NT2/D1 (cell line): ENCODE data around the gene ATG101.

Source experiments
- DNase-seq: peaks from one replicate; pipeline ENCODE4 v3.0.0-alpha.2; 2011; ENCODE audit warnings: low read depth, low spot score
- H3K27me3 ChIP-seq: 2 replicates; pipeline ENCODE4 v1.6.0; 2011; ENCODE audit warnings: mild to moderate bottlenecking; ENCODE audit not compliant: insufficient read length, insufficient read depth
- H3K36me3 ChIP-seq: 2 replicates; pipeline ENCODE4 v1.6.1; 2011; ENCODE audit warnings: mild to moderate bottlenecking, low read length, mixed read lengths; ENCODE audit not compliant: insufficient read depth, insufficient read length
- H3K4me1 ChIP-seq: 2 replicates; pipeline ENCODE4 v1.5.1; 2011; ENCODE audit not compliant: insufficient read depth, insufficient read length
- H3K4me3 ChIP-seq: 2 replicates; pipeline ENCODE4 v1.5.1; 2011; ENCODE audit warnings: low read depth; ENCODE audit not compliant: insufficient read length
- H3K9ac ChIP-seq: 2 replicates; pipeline ENCODE4 v1.6.0; 2011; ENCODE audit warnings: low read depth; ENCODE audit not compliant: insufficient read length
- H3K9me3 ChIP-seq: 2 replicates; pipeline ENCODE4 v1.5.1; 2011; ENCODE audit warnings: mild to moderate bottlenecking, low read length; ENCODE audit not compliant: insufficient read depth
- SUZ12 ChIP-seq: IDR thresholded peaks from 2 replicates; pipeline ENCODE4 v1.6.1; 2011; ENCODE audit not compliant: insufficient read length, insufficient read depth; ENCODE audit errors: extremely low read depth
- YY1 ChIP-seq: IDR thresholded peaks from 2 replicates; pipeline ENCODE4 v1.6.1; 2011; ENCODE audit not compliant: insufficient read length, insufficient read depth
- ZNF274 ChIP-seq: IDR thresholded peaks from 2 replicates; pipeline ENCODE4 v1.6.1; 2011; ENCODE audit warnings: mild to moderate bottlenecking, low read depth, low read length

ATG101 gene

DNA sequence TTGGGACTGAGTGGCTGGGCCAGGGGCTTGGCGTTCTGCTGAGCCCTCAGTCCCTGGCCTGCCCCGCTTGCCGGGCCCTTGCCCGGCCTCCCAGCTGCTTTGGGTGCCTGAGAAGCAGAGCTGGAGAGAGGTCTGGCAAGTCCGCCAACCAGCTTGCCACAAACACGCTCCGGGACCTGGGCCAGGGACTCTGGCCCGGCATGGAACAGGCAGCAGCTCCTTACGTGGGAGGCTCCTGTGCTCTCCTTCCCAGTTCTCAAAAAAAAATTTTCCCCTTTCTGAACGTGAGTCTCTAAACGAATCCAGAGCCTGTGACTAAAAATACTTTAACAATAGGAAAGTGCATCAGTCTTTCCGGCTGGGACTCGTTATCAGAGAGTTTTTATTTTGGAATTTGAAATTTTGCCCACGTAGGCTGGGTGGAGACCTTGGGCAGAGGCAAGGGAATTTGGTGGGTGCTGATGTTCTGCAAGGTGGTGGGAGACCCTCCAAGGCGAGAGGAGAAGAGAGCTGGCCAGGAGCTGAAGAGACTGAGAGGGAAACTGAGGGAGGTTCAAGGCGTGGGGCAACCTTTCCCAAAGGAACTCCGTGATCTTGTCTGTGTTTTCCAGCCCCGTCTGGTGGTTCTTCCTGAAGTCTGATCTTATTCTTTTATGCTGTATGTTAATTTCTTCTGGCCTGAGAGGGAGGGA is 25.3 kb upstream of the ATG101 start:
- Histone ChIP-seq H3K27me3 (peaks cover 8% of the 10 kb centered on the region), H3K4me1 (peaks cover 7% of the 10 kb centered on the region), H3K9ac (no peak overlapping the region), H3K4me3 (no peak overlapping the region), H3K36me3 (peaks cover 46% of the 10 kb centered on the region), H3K9me3 (no peaks in the 10 kb centered on the region)
- DNase-seq, result no peak
- no peak for TF ChIP-seq YY1
- no peak for TF ChIP-seq SUZ12
- TF ChIP-seq ZNF274, result no peak

DNA sequence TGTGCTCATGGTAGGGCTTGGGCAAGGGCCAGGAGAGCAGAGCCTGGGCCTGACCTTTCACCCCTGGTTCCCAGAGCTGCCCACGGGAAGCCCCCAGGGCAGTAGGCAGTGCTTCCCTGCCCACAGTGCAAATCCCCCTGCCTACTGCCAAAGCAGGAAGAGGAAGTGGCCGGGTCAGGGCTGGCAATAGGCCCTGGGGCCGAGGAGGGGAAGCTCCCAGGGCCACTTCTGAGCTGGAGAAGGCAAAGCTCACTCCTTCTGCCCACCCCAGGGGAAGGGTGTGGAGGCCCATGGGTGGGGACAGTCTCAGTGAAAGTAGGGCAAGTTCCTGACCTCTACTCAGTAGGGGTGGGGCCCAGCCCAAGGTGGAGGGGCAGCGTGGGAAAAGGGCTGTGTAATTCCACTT is 24.0 kb upstream of the ATG101 start:
- Histone ChIP-seq H3K9ac (no peak overlapping the region), H3K4me1 (peaks cover 7% of the 10 kb centered on the region), H3K9me3 (no peaks in the 10 kb centered on the region), H3K27me3 (peaks cover 18% of the 10 kb centered on the region), H3K36me3 (peaks cover 46% of the 10 kb centered on the region), H3K4me3 (no peak overlapping the region)
- TF ChIP-seq SUZ12, result no peak
- no peak for TF ChIP-seq YY1
- TF ChIP-seq ZNF274, result no peak
- no peak for DNase-seq

DNA sequence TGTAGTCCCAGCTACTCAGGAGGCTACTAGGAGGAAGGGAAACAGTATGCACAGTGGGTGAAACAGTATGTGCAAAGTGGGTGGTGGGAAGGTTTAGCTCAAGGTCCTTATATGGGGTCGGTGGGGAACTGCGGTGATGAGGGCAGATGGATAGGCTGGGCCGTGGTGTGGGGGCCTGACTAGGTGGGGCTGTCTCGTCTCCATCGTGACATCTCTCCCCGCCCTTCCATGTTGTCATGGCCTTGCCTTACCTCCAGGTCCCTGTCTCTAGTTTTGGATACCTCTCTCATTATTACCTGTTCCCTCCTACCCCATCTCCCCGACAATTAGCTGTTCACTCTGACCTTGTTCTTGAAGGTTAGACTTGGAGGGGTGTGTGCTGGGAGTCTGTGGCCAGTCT is 22.9 kb upstream of the ATG101 start:
- TF ChIP-seq ZNF274 (no peak), YY1 (no peak), SUZ12 (no peak)
- Histone ChIP-seq H3K36me3 (peaks cover 46% of the 10 kb centered on the region), H3K27me3 (peaks cover 23% of the 10 kb centered on the region), H3K9me3 (no peaks in the 10 kb centered on the region), H3K9ac (no peak overlapping the region), H3K4me3 (no peak overlapping the region), H3K4me1 (peaks cover 3% of the 10 kb centered on the region)
- no peak for DNase-seq

DNA sequence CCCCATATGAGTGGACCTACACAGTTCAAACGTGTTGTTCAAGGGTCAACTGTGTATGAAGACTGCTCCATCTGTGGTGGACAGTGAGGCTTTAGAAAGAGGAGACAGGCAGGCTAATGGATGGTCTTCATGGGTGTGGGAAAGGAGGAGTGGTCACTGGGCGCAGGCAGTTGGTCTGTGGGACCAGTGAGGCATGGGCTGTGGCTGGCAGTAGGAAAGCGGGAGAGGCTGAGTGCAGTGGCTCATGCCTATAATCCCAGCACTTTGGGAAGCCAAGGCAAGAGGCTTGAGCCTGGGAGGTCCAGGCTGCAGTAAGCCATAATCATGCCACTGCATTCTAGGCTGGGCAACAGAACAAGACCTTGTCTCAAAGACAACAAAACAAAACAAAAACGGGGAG is 20.5 kb upstream of the ATG101 start:
- Histone ChIP-seq H3K36me3 (peaks cover 37% of the 10 kb centered on the region), H3K27me3 (peaks cover 32% of the 10 kb centered on the region), H3K4me1 (peaks cover 8% of the 10 kb centered on the region), H3K9ac (no peak overlapping the region), H3K9me3 (no peaks in the 10 kb centered on the region), H3K4me3 (no peak overlapping the region)
- TF ChIP-seq ZNF274 (no peak), YY1 (no peak), SUZ12 (no peak)
- no peak for DNase-seq

DNA sequence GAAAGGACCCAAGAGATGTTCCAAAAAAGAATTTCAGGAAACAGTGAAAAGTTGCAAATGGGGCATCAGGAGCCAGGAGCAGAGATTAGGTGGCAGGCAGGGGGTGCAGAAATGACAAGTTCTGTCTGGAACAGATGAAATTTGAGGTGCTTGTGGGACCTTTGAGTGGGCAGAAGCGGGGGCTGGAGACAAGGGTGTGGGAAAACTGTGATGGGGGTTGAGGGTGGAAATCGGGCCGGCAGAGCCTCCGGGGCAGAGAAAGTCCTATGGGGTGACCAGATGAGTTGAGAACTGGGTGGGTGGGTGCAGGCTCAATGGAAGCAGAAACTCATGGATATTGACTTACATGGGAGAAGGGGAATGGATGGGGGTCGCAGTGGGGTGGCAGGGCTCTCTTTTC is 20.1 kb upstream of the ATG101 start:
- H3K27me3 ChIP-seq, result peaks cover 32% of the 10 kb centered on the region
- peaks cover 8% of the 10 kb centered on the region for H3K4me1 ChIP-seq
- H3K4me3 ChIP-seq, result no peak overlapping the region
- H3K36me3 ChIP-seq, result peaks cover 39% of the 10 kb centered on the region
- no peak overlapping the region for H3K9ac ChIP-seq
- no peaks in the 10 kb centered on the region for H3K9me3 ChIP-seq
- DNase-seq, result no peak
- TF ChIP-seq YY1, result no peak
- no peak for TF ChIP-seq SUZ12
- TF ChIP-seq ZNF274, result no peak

DNA sequence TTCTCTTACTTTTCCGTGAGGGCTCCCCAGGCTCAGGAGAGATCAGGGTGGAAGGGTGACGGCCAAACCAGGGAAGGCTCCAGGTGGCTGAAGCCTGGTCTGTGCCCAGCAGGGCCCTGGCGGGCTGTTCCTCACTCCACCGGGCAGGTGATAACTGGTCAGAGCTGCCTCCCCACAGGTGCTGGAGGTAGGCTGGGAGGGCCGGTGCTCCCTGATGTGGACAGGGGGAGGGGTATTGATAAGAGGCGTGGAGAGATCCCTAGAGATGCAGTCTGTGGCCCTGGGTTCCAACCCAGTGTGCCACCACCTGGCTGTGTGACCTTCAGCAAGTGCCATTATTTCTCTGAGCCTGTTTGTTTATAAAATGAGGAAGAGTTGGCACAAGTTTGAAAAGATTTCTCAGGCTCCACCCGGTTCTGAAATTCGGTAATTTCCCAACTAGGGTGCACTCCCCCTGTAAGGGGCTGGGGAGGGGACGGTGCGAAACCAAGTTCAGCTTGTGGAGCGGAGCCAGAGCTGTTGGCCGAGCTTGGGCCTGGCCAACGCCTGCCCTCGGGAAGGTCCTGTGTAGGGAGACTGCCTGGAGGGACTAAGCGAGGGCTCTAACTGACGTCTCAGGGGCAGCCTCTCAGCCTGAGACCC is 19.5 kb upstream of the ATG101 start:
- peaks cover 32% of the 10 kb centered on the region for H3K27me3 ChIP-seq
- TF ChIP-seq YY1, result no peak
- no peak for TF ChIP-seq ZNF274
- TF ChIP-seq SUZ12, result no peak
- peak overlapping the region; percentile 62 for H3K4me3 ChIP-seq
- H3K4me1 ChIP-seq, result peaks cover 8% of the 10 kb centered on the region
- no peak for DNase-seq
- H3K36me3 ChIP-seq, result peaks cover 44% of the 10 kb centered on the region
- H3K9ac ChIP-seq, result peak overlapping the region; percentile 82
- H3K9me3 ChIP-seq, result no peaks in the 10 kb centered on the region

DNA sequence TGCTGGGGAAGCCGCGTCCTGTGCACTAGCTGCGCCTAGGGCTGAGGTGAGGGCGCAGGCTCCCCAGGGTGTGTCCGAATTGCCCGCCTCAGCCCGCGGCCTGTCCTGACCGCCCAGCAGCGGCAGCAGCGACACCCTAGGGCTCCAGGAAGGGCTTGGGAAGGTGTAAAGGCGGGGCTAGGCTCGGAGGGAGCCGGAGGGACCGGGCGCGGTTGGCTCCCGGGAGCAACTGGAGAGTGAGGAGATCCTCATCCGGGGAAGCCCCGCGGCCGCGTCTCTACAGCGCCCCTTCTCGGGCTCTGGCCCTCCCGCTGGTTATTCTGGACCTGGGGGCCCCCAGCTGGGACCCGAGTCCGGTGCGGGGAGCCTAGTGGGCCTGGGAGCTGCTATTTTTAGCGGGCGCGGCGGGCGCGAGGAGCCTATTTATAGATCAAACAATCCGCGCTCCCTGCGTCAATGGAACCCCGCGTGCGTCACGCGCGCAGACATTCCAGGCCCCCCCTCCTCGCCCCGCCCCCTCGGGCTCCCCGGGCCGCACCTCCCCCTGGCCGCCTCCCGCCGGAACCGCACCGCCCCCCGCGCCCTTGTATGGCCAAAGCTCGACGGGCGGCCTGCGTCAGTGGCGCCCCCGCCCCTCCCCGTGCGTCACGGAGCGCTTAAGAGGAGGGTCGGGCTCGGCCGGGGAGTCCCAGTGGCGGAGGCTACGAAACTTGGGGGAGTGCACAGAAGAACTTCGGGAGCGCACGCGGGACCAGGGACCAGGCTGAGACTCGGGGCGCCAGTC is 18.8 kb upstream of the ATG101 start, which contains the start of gene NR4A1:
TSS of gene NR4A1 (plus strand) at position 685 of the 784 bp plus-strand sequence. CDS start 2,887 bp downstream, outside the sequence.
- Histone ChIP-seq H3K4me3 (peak within 1 kb of the TSS; percentile 90), H3K9ac (peak within 1 kb of the TSS; percentile 93), H3K9me3 (no peaks in the 10 kb centered on the region), H3K27me3 (peaks cover 32% of the 10 kb centered on the region), H3K36me3 (peaks cover 42% of the 10 kb centered on the region), H3K4me1 (peaks cover 8% of the 10 kb centered on the region)
- no peak for TF ChIP-seq SUZ12
- peak; percentile 72 for DNase-seq
